Suppressor macrophage treated with lipopolysaccharide for 4 hours (primary cell): ENCODE data around the gene RSPRY1.
"Not testable (repeated sequence)": the region's sequence is repeated elsewhere in the genome, so short reads cannot be mapped to it uniquely, and the experiment has no call there.

ENCODE experiments used
- DNase-seq: peaks from one replicate; pipeline ENCODE4 v3.0.0-alpha.2; 2020

The RSPRY1 gene

GRCh38 chr16:57275946-57276345, 89.8 kb downstream of the RSPRY1 start:
- not testable (repeated sequence) for DNase-seq

DNA sequence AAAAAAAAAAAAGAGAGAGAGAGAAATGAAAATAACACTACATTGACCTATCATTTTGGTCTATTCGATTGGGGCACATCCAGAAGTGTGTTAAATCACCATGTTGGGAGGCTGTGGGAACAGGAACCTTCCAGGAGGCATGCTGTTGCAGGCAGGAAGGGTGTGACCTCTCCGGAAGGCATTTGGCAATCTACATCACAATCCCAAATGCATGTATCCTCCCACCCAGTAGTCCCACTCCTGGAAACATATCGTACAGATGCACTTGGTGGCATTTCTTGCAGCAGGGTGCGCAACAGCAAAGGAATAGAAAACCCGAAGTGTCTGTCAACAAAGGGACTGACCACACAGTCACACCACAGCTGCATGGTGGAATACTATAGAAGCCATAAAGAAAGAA, 90.5 kb downstream of the RSPRY1 start:
- peak; percentile 78 for DNase-seq

DNA sequence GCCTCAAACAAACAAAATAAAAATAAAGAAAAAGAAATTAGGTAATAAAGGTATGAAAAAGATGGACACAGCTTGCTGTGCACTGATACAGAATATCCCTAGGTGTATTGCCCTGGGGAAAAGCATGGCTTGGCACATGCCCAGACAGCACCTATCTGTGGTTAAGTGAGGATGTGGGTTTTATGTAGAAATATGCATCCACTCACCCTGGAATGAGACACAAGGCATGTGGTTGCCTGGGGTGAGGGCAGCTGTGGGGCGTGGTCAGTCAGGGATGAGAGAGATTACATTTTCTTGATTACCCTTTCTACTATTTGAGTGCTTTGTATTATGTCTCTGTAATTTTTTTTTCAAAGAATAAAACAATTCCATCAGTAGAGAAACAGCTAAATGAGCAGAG, 91.5 kb downstream of the RSPRY1 start:
- DNase-seq, result peak; percentile 46

- no peak for DNase-seq
These were observed 92.4 kb downstream of the RSPRY1 start for GRCh38 chr16:57278494-57278893.

- no peak for DNase-seq
These were observed 93.9 kb downstream of the RSPRY1 start for GRCh38 chr16:57279780-57280638.

DNA sequence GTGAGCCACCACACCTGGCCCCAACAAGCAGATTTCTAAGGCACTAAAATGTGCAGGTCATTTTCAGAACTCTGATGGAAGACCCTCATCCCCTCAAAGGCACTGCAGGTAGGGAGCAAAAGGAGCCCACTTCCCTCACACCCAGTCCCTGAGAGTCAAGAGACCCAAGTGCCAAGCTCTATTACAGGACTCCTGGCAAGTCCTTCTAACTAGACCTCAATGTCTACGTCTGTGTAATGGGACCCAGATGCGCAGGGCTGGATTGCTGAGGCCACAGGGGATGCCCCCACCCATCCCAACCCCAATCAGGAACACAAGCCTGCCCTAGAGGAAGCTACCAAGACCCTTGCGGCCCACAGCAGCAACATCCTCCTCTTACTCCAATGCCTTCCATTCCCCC, 95.7 kb downstream of the RSPRY1 start:
- no peak for DNase-seq

- no peak for DNase-seq
These were observed 96.5 kb downstream of the RSPRY1 start for GRCh38 chr16:57282510-57283213.

DNA sequence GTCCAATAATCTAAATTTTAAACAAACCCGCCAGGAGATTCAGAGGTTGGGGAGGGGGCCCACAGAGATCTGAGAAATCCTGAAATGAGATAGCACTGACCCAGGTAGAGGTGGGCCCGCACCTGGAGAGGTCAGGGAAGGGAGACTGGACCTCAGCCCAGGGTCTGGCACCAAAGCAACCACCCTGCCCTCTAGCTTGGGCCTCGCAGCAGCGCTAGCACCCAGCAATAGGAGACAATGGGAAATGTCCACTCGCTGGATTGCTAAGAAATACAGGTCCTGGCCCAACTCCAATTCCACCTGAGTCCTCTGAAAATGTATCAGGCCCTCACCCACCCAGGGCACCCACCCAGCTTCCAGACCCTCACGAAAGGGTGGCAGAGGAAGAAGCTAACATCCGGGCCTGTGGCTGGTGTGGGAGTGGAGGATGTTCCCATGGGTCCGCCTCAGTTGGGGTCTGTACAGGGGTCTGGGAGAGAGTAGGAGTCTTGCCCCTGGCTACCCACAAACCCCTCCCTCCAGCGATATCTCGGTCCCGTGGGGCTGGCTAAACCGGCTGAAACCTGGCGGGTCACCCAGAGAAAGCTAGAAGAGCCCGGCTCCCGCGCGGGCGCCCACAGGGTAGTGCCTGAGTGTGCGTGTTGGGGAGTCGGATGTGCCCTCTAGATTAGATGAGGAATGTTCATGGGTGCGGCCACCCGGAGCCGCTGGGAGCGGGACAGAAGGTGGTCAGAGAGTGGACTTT, 97.3 kb downstream of the RSPRY1 start:
- no peak for DNase-seq

DNA sequence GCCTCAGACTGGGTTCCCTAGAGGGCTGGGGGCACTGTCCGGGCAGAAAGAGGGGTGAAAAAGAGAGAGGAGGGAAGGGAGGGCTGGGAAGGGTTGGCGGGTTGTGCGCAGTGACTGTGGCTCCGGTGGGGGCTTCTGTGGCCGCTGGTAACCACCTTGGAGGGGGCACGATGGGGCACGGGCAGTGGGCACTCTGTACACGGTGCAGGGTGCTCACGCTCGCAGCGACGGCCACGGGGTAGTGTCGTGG, 97.8 kb downstream of the RSPRY1 start:
- no peak for DNase-seq

GRCh38 chr16:57284209-57284951, 98.3 kb downstream of the RSPRY1 start, which contains the start of gene PLLP:
Gene PLLP, minus strand, starts transcription at chr16:57284672. Its CDS starts 132 bp downstream, at chr16:57284540.
- DNase-seq, result peak; percentile 52

DNA sequence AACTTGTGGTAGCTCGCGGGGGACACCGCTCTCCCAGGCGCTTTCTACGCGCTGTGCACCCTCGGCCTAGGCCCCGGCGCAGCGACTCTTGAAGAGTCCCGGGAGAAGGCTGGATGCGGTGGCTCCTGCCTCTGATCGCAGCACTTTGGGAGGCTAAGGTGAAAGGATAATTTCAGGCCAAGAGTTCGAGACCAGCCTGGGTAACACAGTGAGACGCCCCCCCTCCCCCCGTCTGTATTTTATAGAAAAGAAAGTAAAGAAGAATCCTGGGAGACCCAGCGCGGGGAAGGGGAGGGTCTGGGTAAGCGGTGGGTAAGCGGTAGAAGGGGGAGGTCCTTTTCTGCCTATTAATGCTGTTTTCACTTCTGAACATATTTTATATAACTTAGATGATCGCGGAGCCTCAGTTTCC, 98.8 kb downstream of the RSPRY1 start:
- DNase-seq, result no peak

GRCh38 chr16:57285379-57285778, 99.2 kb downstream of the RSPRY1 start:
- DNase-seq, result no peak

GRCh38 chr16:57289391-57290257, 103.5 kb downstream of the RSPRY1 start:
- DNase-seq, result peak; percentile 13
